ENCODE data around the gene NRGN.
A peak's percentile ranks its signal among the peaks of the same experiment; 100 is the strongest.

NRGN gene

DNA sequence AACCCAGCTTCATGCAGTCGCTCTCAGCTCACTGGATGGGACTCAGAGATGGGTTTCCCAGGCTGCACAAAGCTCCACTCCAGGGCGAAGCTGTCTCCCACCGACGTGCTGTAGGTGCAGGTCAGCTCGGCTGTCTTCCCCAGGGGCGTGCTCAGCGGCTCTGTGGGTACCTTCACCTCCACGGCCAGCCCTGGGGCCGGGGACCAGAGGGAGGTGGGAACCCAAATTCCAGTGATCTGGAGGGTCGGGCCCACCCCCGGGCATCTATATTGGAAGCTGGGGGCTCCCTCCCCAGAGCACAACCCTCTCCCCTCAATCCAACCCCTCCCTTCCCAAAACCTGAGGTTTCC, 11.6 kb downstream of the NRGN start:
- H3K27me3 ChIP-seq (ENCODE audit: control insufficient read depth in 1 of 2, insufficient read depth in 1 of 2, low read length in 2 of 2): peaks cover 44 to 93% of the 10 kb centered on the region in 2 experiments
- no peak overlapping the region for H4K91ac ChIP-seq (ENCODE audit: low read length)
- WGBS: 8% methylated on average over 9 of the region's 11 CpGs
- H3K36me3 ChIP-seq (ENCODE audit: control insufficient read depth in 1 of 2, insufficient read depth in 2 of 2, low read depth in 1 of 2, low read length in 2 of 2): no peaks in the 10 kb centered on the region
- no peak overlapping the region for H2BK15ac ChIP-seq (ENCODE audit: low read depth, poor library complexity, severe bottlenecking)
- H2AFZ ChIP-seq (ENCODE audit: low read depth, low read length): no peak overlapping the region
- no peaks in the 10 kb centered on the region for H3K9me3 ChIP-seq (ENCODE audit: control insufficient read depth, low read length)
- no peak overlapping the region for H3K18ac ChIP-seq (ENCODE audit: low read depth in 1 of 2, low read length in 2 of 2)
- H3K79me1 ChIP-seq (replicated peaks; ENCODE audit: low read length, poor library complexity, severe bottlenecking): no peaks in the 10 kb centered on the region
- H4K8ac ChIP-seq (ENCODE audit: low read length): no peak overlapping the region
- peak overlapping the region in 1 of 2 experiments; percentile 77 for H3K23ac ChIP-seq (ENCODE audit: low read length in 2 of 2)
- peaks cover 24% of the 10 kb centered on the region for H3K4me1 ChIP-seq (ENCODE audit: control insufficient read depth, insufficient read depth, low read depth, low read length)
- H2BK120ac ChIP-seq (ENCODE audit: low read depth, low read length): no peak overlapping the region
- no peak for DNase-seq
- no peak overlapping the region for H3K4me3 ChIP-seq (ENCODE audit: insufficient read depth in 1 of 2, low read depth in 1 of 2, low read length in 2 of 2)
- no peak overlapping the region for H3K9ac ChIP-seq (ENCODE audit: low read length)
- no peak overlapping the region for H3K4ac ChIP-seq (ENCODE audit: low read depth in 1 of 2, low read length in 2 of 2)
- no peak overlapping the region for H3K27ac ChIP-seq (ENCODE audit: low read length, poor library complexity, severe bottlenecking)
- H2AK5ac ChIP-seq (ENCODE audit: low read length, severe bottlenecking): no peak overlapping the region
- H3K4me2 ChIP-seq (ENCODE audit: low read length, poor library complexity, severe bottlenecking): no peak overlapping the region
- H2BK12ac ChIP-seq (ENCODE audit: low read length in 2 of 2): no peak overlapping the region
- no peak overlapping the region for H3K14ac ChIP-seq (ENCODE audit: low read length in 2 of 2)
- H2BK5ac ChIP-seq (ENCODE audit: low read depth, low read length, poor library complexity, severe bottlenecking): no peak overlapping the region

DNA sequence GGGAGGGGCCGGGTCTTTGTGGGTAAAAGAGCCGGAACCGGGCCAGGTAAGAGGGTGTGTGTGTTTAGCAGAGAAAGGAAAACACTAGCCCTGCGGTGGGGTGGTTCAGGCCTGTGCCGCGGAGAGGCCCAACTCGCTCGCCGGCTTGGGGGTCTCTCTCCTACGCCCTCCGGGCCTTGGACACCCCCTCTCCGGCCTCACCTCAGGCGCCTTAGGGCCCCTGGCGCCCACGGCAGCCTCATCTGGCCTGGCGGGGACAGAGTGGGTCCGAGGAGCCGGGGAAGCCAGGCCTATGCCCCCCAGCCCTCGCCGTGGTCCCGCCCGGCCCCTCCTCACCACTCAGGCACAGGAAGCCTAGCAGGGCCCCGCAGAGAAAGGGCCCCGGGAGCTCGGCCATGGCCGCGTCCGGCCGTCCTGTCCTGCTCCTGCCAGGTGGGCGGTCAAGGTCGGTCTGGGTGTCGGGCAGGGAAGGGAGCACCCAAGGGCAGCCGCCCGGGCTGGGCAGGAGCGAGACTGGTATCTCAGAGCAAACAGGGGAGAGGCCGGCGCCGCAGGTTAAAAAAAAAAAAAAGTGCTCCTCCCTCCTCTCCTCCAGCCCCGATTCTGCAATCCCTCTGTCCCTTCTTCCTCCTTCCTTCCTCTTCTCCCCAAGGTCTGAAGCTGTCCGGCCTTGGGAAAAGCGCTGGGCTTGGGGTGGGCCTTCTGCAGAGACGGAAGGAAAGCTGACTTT, 12.2 kb downstream of the NRGN start, which contains the start of gene VSIG2:
VSIG2 (minus strand) TSS at position 515 of the 730 bp plus-strand sequence; CDS start at position 397, 118 bp downstream.
- no peak within 1 kb of the TSS for H3K4ac ChIP-seq (ENCODE audit: low read depth in 1 of 2, low read length in 2 of 2)
- H3K14ac ChIP-seq (ENCODE audit: low read length in 2 of 2): no peak within 1 kb of the TSS
- H3K9ac ChIP-seq (ENCODE audit: low read length): no peak within 1 kb of the TSS
- H2BK120ac ChIP-seq (ENCODE audit: low read depth, low read length): no peak within 1 kb of the TSS
- no peaks in the 10 kb centered on the region for H3K9me3 ChIP-seq (ENCODE audit: control insufficient read depth, low read length)
- no peak within 1 kb of the TSS for H4K91ac ChIP-seq (ENCODE audit: low read length)
- H4K8ac ChIP-seq (ENCODE audit: low read length): no peak within 1 kb of the TSS
- H3K18ac ChIP-seq (ENCODE audit: low read depth in 1 of 2, low read length in 2 of 2): no peak within 1 kb of the TSS
- H3K4me1 ChIP-seq (ENCODE audit: control insufficient read depth, insufficient read depth, low read depth, low read length): peaks cover 19% of the 10 kb centered on the region
- H3K79me1 ChIP-seq (replicated peaks; ENCODE audit: low read length, poor library complexity, severe bottlenecking): no peaks in the 10 kb centered on the region
- H2AK5ac ChIP-seq (ENCODE audit: low read length, severe bottlenecking): no peak within 1 kb of the TSS
- peak within 1 kb of the TSS in 1 of 2 experiments; percentile 77 for H3K23ac ChIP-seq (ENCODE audit: low read length in 2 of 2)
- H2BK15ac ChIP-seq (ENCODE audit: low read depth, poor library complexity, severe bottlenecking): no peak within 1 kb of the TSS
- 13% methylated on average over 29 of the region's 42 CpGs for WGBS
- H3K27ac ChIP-seq (ENCODE audit: low read length, poor library complexity, severe bottlenecking): no peak within 1 kb of the TSS
- no peak within 1 kb of the TSS for H3K4me3 ChIP-seq (ENCODE audit: insufficient read depth in 1 of 2, low read depth in 1 of 2, low read length in 2 of 2)
- H2BK12ac ChIP-seq (ENCODE audit: low read length in 2 of 2): no peak within 1 kb of the TSS
- no peak within 1 kb of the TSS for H2AFZ ChIP-seq (ENCODE audit: low read depth, low read length)
- peaks cover 45 to 94% of the 10 kb centered on the region in 2 experiments for H3K27me3 ChIP-seq (ENCODE audit: control insufficient read depth in 1 of 2, insufficient read depth in 1 of 2, low read length in 2 of 2)
- H2BK5ac ChIP-seq (ENCODE audit: low read depth, low read length, poor library complexity, severe bottlenecking): no peak within 1 kb of the TSS
- peak within 1 kb of the TSS; percentile 7 for H3K4me2 ChIP-seq (ENCODE audit: low read length, poor library complexity, severe bottlenecking)
- no peaks in the 10 kb centered on the region for H3K36me3 ChIP-seq (ENCODE audit: control insufficient read depth in 1 of 2, insufficient read depth in 2 of 2, low read depth in 1 of 2, low read length in 2 of 2)
- DNase-seq: no peak

- Histone ChIP-seq H3K4me3 (ENCODE audit: insufficient read depth in 1 of 2, low read depth in 1 of 2, low read length in 2 of 2) (no peak overlapping the region), H3K27ac (ENCODE audit: low read length, poor library complexity, severe bottlenecking) (no peak overlapping the region), H3K79me1 (replicated peaks; ENCODE audit: low read length, poor library complexity, severe bottlenecking) (no peaks in the 10 kb centered on the region), H3K14ac (ENCODE audit: low read length in 2 of 2) (no peak overlapping the region), H3K9me3 (ENCODE audit: control insufficient read depth, low read length) (no peaks in the 10 kb centered on the region), H4K91ac (ENCODE audit: low read length) (no peak overlapping the region), H4K8ac (ENCODE audit: low read length) (no peak overlapping the region), H3K4me1 (ENCODE audit: control insufficient read depth, insufficient read depth, low read depth, low read length) (peaks cover 14% of the 10 kb centered on the region), H3K4me2 (ENCODE audit: low read length, poor library complexity, severe bottlenecking) (no peak overlapping the region), H2AFZ (ENCODE audit: low read depth, low read length) (no peak overlapping the region), H3K23ac (ENCODE audit: low read length in 2 of 2) (no peak overlapping the region), H2BK15ac (ENCODE audit: low read depth, poor library complexity, severe bottlenecking) (no peak overlapping the region), H3K4ac (ENCODE audit: low read depth in 1 of 2, low read length in 2 of 2) (no peak overlapping the region), H2AK5ac (ENCODE audit: low read length, severe bottlenecking) (no peak overlapping the region), H2BK120ac (ENCODE audit: low read depth, low read length) (no peak overlapping the region), H3K36me3 (ENCODE audit: control insufficient read depth in 1 of 2, insufficient read depth in 2 of 2, low read depth in 1 of 2, low read length in 2 of 2) (no peaks in the 10 kb centered on the region), H2BK12ac (ENCODE audit: low read length in 2 of 2) (no peak overlapping the region), H3K27me3 (ENCODE audit: control insufficient read depth in 1 of 2, insufficient read depth in 1 of 2, low read length in 2 of 2) (peaks cover 52 to 95% of the 10 kb centered on the region in 2 experiments), H2BK5ac (ENCODE audit: low read depth, low read length, poor library complexity, severe bottlenecking) (no peak overlapping the region), H3K9ac (ENCODE audit: low read length) (no peak overlapping the region), H3K18ac (ENCODE audit: low read depth in 1 of 2, low read length in 2 of 2) (no peak overlapping the region)
- WGBS: 33% methylated on average over 10 of the region's 10 CpGs
- no peak for DNase-seq
These were observed 12.8 kb downstream of the NRGN start for GRCh38 chr11:124752471-124753102.

DNA sequence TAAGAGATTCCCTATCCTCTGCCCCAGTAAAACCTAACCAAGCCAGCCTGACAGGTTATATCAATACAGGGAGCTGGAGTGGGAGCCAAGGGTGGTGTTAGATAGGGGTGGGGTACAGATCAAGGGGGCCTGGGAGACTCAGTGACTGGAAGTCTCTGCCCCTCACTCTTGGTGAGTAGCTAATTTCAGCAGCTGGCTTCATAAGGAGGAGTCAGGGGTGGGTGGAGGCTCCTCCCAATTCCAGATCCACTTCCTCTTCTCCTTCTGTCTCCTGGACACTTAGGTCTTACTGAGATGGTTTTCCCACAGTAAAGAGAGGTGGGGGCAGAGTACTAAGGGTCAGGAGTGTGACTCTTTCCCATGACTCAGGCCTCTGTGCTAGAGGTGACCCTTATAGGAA, 13.5 kb downstream of the NRGN start:
- Histone ChIP-seq H2AFZ (ENCODE audit: low read depth, low read length) (no peak overlapping the region), H3K27ac (ENCODE audit: low read length, poor library complexity, severe bottlenecking) (no peak overlapping the region), H2BK120ac (ENCODE audit: low read depth, low read length) (no peak overlapping the region), H3K4ac (ENCODE audit: low read depth in 1 of 2, low read length in 2 of 2) (no peak overlapping the region), H3K9ac (ENCODE audit: low read length) (no peak overlapping the region), H3K4me1 (ENCODE audit: control insufficient read depth, insufficient read depth, low read depth, low read length) (peaks cover 14% of the 10 kb centered on the region), H2BK12ac (ENCODE audit: low read length in 2 of 2) (no peak overlapping the region), H4K91ac (ENCODE audit: low read length) (no peak overlapping the region), H3K79me1 (replicated peaks; ENCODE audit: low read length, poor library complexity, severe bottlenecking) (no peaks in the 10 kb centered on the region), H3K18ac (ENCODE audit: low read depth in 1 of 2, low read length in 2 of 2) (no peak overlapping the region), H3K27me3 (ENCODE audit: control insufficient read depth in 1 of 2, insufficient read depth in 1 of 2, low read length in 2 of 2) (peaks cover 58 to 95% of the 10 kb centered on the region in 2 experiments), H2BK15ac (ENCODE audit: low read depth, poor library complexity, severe bottlenecking) (no peak overlapping the region), H3K4me2 (ENCODE audit: low read length, poor library complexity, severe bottlenecking) (no peak overlapping the region), H2BK5ac (ENCODE audit: low read depth, low read length, poor library complexity, severe bottlenecking) (no peak overlapping the region), H2AK5ac (ENCODE audit: low read length, severe bottlenecking) (no peak overlapping the region), H3K9me3 (ENCODE audit: control insufficient read depth, low read length) (no peaks in the 10 kb centered on the region), H3K23ac (ENCODE audit: low read length in 2 of 2) (no peak overlapping the region), H3K4me3 (ENCODE audit: insufficient read depth in 1 of 2, low read depth in 1 of 2, low read length in 2 of 2) (no peak overlapping the region), H4K8ac (ENCODE audit: low read length) (no peak overlapping the region), H3K14ac (ENCODE audit: low read length in 2 of 2) (no peak overlapping the region), H3K36me3 (ENCODE audit: control insufficient read depth in 1 of 2, insufficient read depth in 2 of 2, low read depth in 1 of 2, low read length in 2 of 2) (no peaks in the 10 kb centered on the region)
- DNase-seq: no peak
